Mucosa of descending colon (tissue), 3 donors: ENCODE measurements around the gene LRP6. TPM values are rescaled to one million over a fixed set of nuclear protein-coding genes. Genes with fewer than 3 reads are reported as not detected.

Source experiments
- ATAC-seq: fragments of 200-7000 bp; cut with Tn5 transposase; one replicate; pipeline ENCODE4 v1.9.1; 2020; ENCODE audit warnings: mild to moderate bottlenecking, moderate library complexity
- DNase-seq, 3 donors: peaks; one replicate each; pipeline ENCODE4 v3.0.0-alpha.2; 2020
- H3K36me3 ChIP-seq: fragments of 200-600 bp; one replicate; pipeline ENCODE4 v1.8.0; 2021; ENCODE audit warnings: low read depth, mild to moderate bottlenecking
- H3K4me1 ChIP-seq: fragments of 200-600 bp; one replicate; pipeline ENCODE4 v1.8.0; 2021; ENCODE audit warnings: low read depth, mild to moderate bottlenecking
- H3K4me3 ChIP-seq: fragments of 200-600 bp; one replicate; pipeline ENCODE4 v1.8.0; 2021; ENCODE audit warnings: mild to moderate bottlenecking
- H3K9me3 ChIP-seq: fragments of 200-600 bp; one replicate; pipeline ENCODE4 v1.8.0; 2021; ENCODE audit warnings: mild to moderate bottlenecking
- CTCF ChIP-seq: fragments of 200-600 bp; IDR thresholded peaks from one replicate; pipeline ENCODE4 v1.8.0; 2022; ENCODE audit warnings: antibody characterized with exemption, mild to moderate bottlenecking
- intact Hi-C, 2 donors: fragments of 100-400 bp; cut with DNase I in 1 of 2; cut with micrococcal nuclease in 1 of 2; formaldehyde crosslinking; loops; one replicate each; pipeline versions ENCODE4 v1.11.0 to v1.11.1; 2022; cut with DNase I, micrococcal nuclease
- total RNA-seq, 3 donors: library from RNA; stranded (reverse); fragmentation: NEBNext Ultra II Directional in 2 of 3; extraction: Animal tissue kit (Norgen Biotek cat#: 25700) in 2 of 3; gene quantifications; one replicate each; pipeline versions ENCODE4 v1.2.1 to v1.2.4, GENCODE V29; 2021 to 2023
- donor health status: DM: no; HTN: no; CAD: no; lungs with moderate emphysema.
- donor health status: DM: no; HTN: no; CAD: no.
- donor health status: DM: no; HTN: yes; CAD: no.

The LRP6 gene
- total RNA-seq, 3 donors from 2014 or later: 32.2 to 57.2 (median 37.2) TPM

GRCh38 chr12:12097891-12098690 is 168.8 kb downstream of the LRP6 start:
- Histone ChIP-seq H3K4me1 (no peaks in the 10 kb centered on the region), H3K36me3 (no peaks in the 10 kb centered on the region), H3K4me3 (no peak overlapping the region), H3K9me3 (no peaks in the 10 kb centered on the region)
- ATAC-seq (no peak), DNase-seq (no peak)
- no peak for TF ChIP-seq CTCF
- intact Hi-C loops: loop anchor here in 1 of 2 donors (10.0 kb wide), 1 partner anchor 227 kb away; no protein-coding TSS in a partner anchor

- intact Hi-C loops: loop anchor here in 1 of 2 donors (10.0 kb wide), 1 partner anchor 230 kb away; no protein-coding TSS in a partner anchor
- ATAC-seq: no peak
- no peak for TF ChIP-seq CTCF
Measured at GRCh38 chr12:12095021-12095420, 171.8 kb downstream of the LRP6 start.

GRCh38 chr12:12094481-12094880 is 172.4 kb downstream of the LRP6 start:
- intact Hi-C loops: loop anchor here in 1 of 2 donors (10.0 kb wide), 1 partner anchor 230 kb away; no protein-coding TSS in a partner anchor
- no peaks in the 10 kb centered on the region for H3K9me3 ChIP-seq
- ATAC-seq: no peak
- no peaks in the 10 kb centered on the region for H3K4me1 ChIP-seq
- H3K4me3 ChIP-seq: no peak overlapping the region
- H3K36me3 ChIP-seq: no peaks in the 10 kb centered on the region
- TF ChIP-seq CTCF: no peak
- DNase-seq: no peak

More at GRCh38 chr12:12095021-12095420, 171.8 kb downstream of the LRP6 start:
- Histone ChIP-seq H3K4me1 (no peaks in the 10 kb centered on the region), H3K4me3 (no peak overlapping the region), H3K36me3 (no peaks in the 10 kb centered on the region), H3K9me3 (no peaks in the 10 kb centered on the region)
- no peak for DNase-seq

- H3K36me3 ChIP-seq: no peaks in the 10 kb centered on the region
- H3K4me1 ChIP-seq: no peaks in the 10 kb centered on the region
- ATAC-seq (peak; percentile 73), DNase-seq (peak in 2 of 3 donors; percentile 45 to 52)
- intact Hi-C loops: loop anchor here in 1 of 2 donors (10.0 kb wide), 1 partner anchor 233 kb away; no protein-coding TSS in a partner anchor
- H3K4me3 ChIP-seq: no peak overlapping the region
- no peaks in the 10 kb centered on the region for H3K9me3 ChIP-seq
- TF ChIP-seq CTCF: no peak
Measured at GRCh38 chr12:12091977-12092663, 174.7 kb downstream of the LRP6 start.

- Histone ChIP-seq H3K36me3 (no peaks in the 10 kb centered on the region), H3K4me1 (no peaks in the 10 kb centered on the region), H3K9me3 (no peaks in the 10 kb centered on the region), H3K4me3 (no peak overlapping the region)
- ATAC-seq (no peak), DNase-seq (no peak)
- TF ChIP-seq CTCF: no peak
- intact Hi-C loops: loop anchor here in 1 of 2 donors (10.0 kb wide), 1 partner anchor 234 kb away; no protein-coding TSS in a partner anchor
Measured at GRCh38 chr12:12091071-12091470, 175.8 kb downstream of the LRP6 start.
